ENCODE results near the gene MKLN1. TPM values are rescaled to one million over a fixed set of nuclear protein-coding genes. Genes with fewer than 3 reads are reported as not detected.

Gene MKLN1
- total and polyA plus RNA-seq, 2 experiments from 2014 or later: 33.8 to 59.3 TPM

- no peak overlapping the region for H3K4me3 ChIP-seq
- 95% methylated on average over 2 of the region's 2 CpGs for WGBS (ENCODE audit: low lambda C conversion rate, missing lambda C conversion rate)
- H3K27ac ChIP-seq: no peak overlapping the region
- H3K4me1 ChIP-seq (ENCODE audit: insufficient read depth): no peaks in the 10 kb centered on the region
- TF ChIP-seq CTCF (IDR thresholded peaks at IDR 0.05; ENCODE audit: poor library complexity) (no peak), EZH2 (IDR thresholded peaks at IDR 0.05; ENCODE audit: borderline replicate concordance) (no peak), EZH2phosphoT487 (IDR thresholded peaks at IDR 0.05; ENCODE audit: low read depth, severe bottlenecking, unreplicated experiment) (no peak)
- no peaks in the 10 kb centered on the region for H3K9me2 ChIP-seq (replicated peaks; ENCODE audit: insufficient read depth)
- no peak overlapping the region for H3K4me2 ChIP-seq
- H2AFZ ChIP-seq: no peak overlapping the region
- no peaks in the 10 kb centered on the region for H3K9me3 ChIP-seq (ENCODE audit: low read depth)
- H3K27me3 ChIP-seq: no peaks in the 10 kb centered on the region
- H3K36me3 ChIP-seq (replicated peaks; ENCODE audit: insufficient read depth, low read depth): no peaks in the 10 kb centered on the region
- no peak for DNase-seq (ENCODE audit: low spot score)
- no peaks in the 10 kb centered on the region for H4K20me1 ChIP-seq (ENCODE audit: insufficient read depth, poor library complexity, severe bottlenecking)
- H3K79me2 ChIP-seq: no peaks in the 10 kb centered on the region
Measured at GRCh38 chr7:131486346-131486745, 158.7 kb downstream of the MKLN1 start.

GRCh38 chr7:131487217-131487616 is 159.5 kb downstream of the MKLN1 start:
- 78% methylated on average over 1 of the region's 1 CpG for WGBS (ENCODE audit: low lambda C conversion rate, missing lambda C conversion rate)
- Histone ChIP-seq H4K20me1 (ENCODE audit: insufficient read depth, poor library complexity, severe bottlenecking) (no peaks in the 10 kb centered on the region), H3K9me2 (replicated peaks; ENCODE audit: insufficient read depth) (no peaks in the 10 kb centered on the region)

GRCh38 chr7:131488361-131488760 is 160.7 kb downstream of the MKLN1 start:
- H3K4me3 ChIP-seq: no peak overlapping the region
- no peak for DNase-seq (ENCODE audit: low spot score)
- WGBS (ENCODE audit: low lambda C conversion rate, missing lambda C conversion rate): 93% methylated on average over 2 of the region's 2 CpGs
- no peak overlapping the region for H3K4me2 ChIP-seq
- no peak for TF ChIP-seq EZH2 (IDR thresholded peaks at IDR 0.05; ENCODE audit: borderline replicate concordance)
- TF ChIP-seq EZH2phosphoT487 (IDR thresholded peaks at IDR 0.05; ENCODE audit: low read depth, severe bottlenecking, unreplicated experiment): no peak
- no peak for TF ChIP-seq CTCF (IDR thresholded peaks at IDR 0.05; ENCODE audit: poor library complexity)
- no peak overlapping the region for H2AFZ ChIP-seq
- no peaks in the 10 kb centered on the region for H3K9me2 ChIP-seq (replicated peaks; ENCODE audit: insufficient read depth)
- H3K27me3 ChIP-seq: no peaks in the 10 kb centered on the region
- no peaks in the 10 kb centered on the region for H4K20me1 ChIP-seq (ENCODE audit: insufficient read depth, poor library complexity, severe bottlenecking)
- no peaks in the 10 kb centered on the region for H3K79me2 ChIP-seq
- no peak overlapping the region for H3K27ac ChIP-seq
- no peaks in the 10 kb centered on the region for H3K9me3 ChIP-seq (ENCODE audit: low read depth)
- no peaks in the 10 kb centered on the region for H3K36me3 ChIP-seq (replicated peaks; ENCODE audit: insufficient read depth, low read depth)
- no peaks in the 10 kb centered on the region for H3K4me1 ChIP-seq (ENCODE audit: insufficient read depth)

More at GRCh38 chr7:131487217-131487616, 159.5 kb downstream of the MKLN1 start:
- no peaks in the 10 kb centered on the region for H3K4me1 ChIP-seq (ENCODE audit: insufficient read depth)
- H3K79me2 ChIP-seq: no peaks in the 10 kb centered on the region
- no peak overlapping the region for H3K4me3 ChIP-seq
- H3K9me3 ChIP-seq (ENCODE audit: low read depth): no peaks in the 10 kb centered on the region
- TF ChIP-seq EZH2 (IDR thresholded peaks at IDR 0.05; ENCODE audit: borderline replicate concordance) (no peak), CTCF (IDR thresholded peaks at IDR 0.05; ENCODE audit: poor library complexity) (no peak), EZH2phosphoT487 (IDR thresholded peaks at IDR 0.05; ENCODE audit: low read depth, severe bottlenecking, unreplicated experiment) (no peak)
- no peak overlapping the region for H3K4me2 ChIP-seq
- no peaks in the 10 kb centered on the region for H3K27me3 ChIP-seq
- no peak for DNase-seq (ENCODE audit: low spot score)
- no peak overlapping the region for H2AFZ ChIP-seq
- no peaks in the 10 kb centered on the region for H3K36me3 ChIP-seq (replicated peaks; ENCODE audit: insufficient read depth, low read depth)
- no peak overlapping the region for H3K27ac ChIP-seq

- H3K36me3 ChIP-seq (replicated peaks; ENCODE audit: insufficient read depth, low read depth): no peaks in the 10 kb centered on the region
- H3K4me1 ChIP-seq (ENCODE audit: insufficient read depth): no peaks in the 10 kb centered on the region
- H3K4me2 ChIP-seq: no peak overlapping the region
- no peak for TF ChIP-seq EZH2phosphoT487 (IDR thresholded peaks at IDR 0.05; ENCODE audit: low read depth, severe bottlenecking, unreplicated experiment)
- no peak for TF ChIP-seq CTCF (IDR thresholded peaks at IDR 0.05; ENCODE audit: poor library complexity)
- no peak for TF ChIP-seq EZH2 (IDR thresholded peaks at IDR 0.05; ENCODE audit: borderline replicate concordance)
- DNase-seq (ENCODE audit: low spot score): no peak
- 83% methylated on average over 1 of the region's 1 CpG for WGBS (ENCODE audit: low lambda C conversion rate, missing lambda C conversion rate)
- H3K27me3 ChIP-seq: no peaks in the 10 kb centered on the region
- H3K9me2 ChIP-seq (replicated peaks; ENCODE audit: insufficient read depth): no peaks in the 10 kb centered on the region
- H3K27ac ChIP-seq: no peak overlapping the region
- no peaks in the 10 kb centered on the region for H3K9me3 ChIP-seq (ENCODE audit: low read depth)
- H4K20me1 ChIP-seq (ENCODE audit: insufficient read depth, poor library complexity, severe bottlenecking): no peaks in the 10 kb centered on the region
- no peaks in the 10 kb centered on the region for H3K79me2 ChIP-seq
- no peak overlapping the region for H3K4me3 ChIP-seq
- H2AFZ ChIP-seq: no peak overlapping the region
Measured at GRCh38 chr7:131489196-131489595, 161.5 kb downstream of the MKLN1 start.
